KMS-11 (cell line): ENCODE results near the gene BRINP3.
A peak's percentile ranks its signal among the peaks of the same experiment; 100 is the strongest.
"Not testable (repeated sequence)": the region's sequence is repeated elsewhere in the genome, so short reads cannot be mapped to it uniquely, and the experiment has no call there.

ENCODE experiments used
- H2AFZ ChIP-seq: fragments of 200-600 bp; sonication (generic); 2 replicates; pipeline ENCODE4 v1.6.1; 2016; ENCODE audit warnings: antibody characterized with exemption, mixed run types, low read depth
- H3K27ac ChIP-seq: fragments of 200-600 bp; sonication (generic); 2 replicates; pipeline ENCODE4 v1.6.1; 2016; ENCODE audit warnings: mild to moderate bottlenecking, mixed run types
- H3K27me3 ChIP-seq: fragments of 200-600 bp; sonication (generic); 2 replicates; pipeline ENCODE4 v1.6.1; 2017; ENCODE audit warnings: mild to moderate bottlenecking, low read depth, mixed run types, moderate library complexity; ENCODE audit not compliant: insufficient read depth
- H3K36me3 ChIP-seq: fragments of 200-600 bp; sonication (generic); 2 replicates; pipeline ENCODE4 v1.6.1; 2017; ENCODE audit warnings: mild to moderate bottlenecking, mixed run types; ENCODE audit not compliant: insufficient read depth
- H3K4me1 ChIP-seq: fragments of 200-600 bp; sonication (generic); 2 replicates; pipeline ENCODE4 v1.6.1; 2016; ENCODE audit warnings: mild to moderate bottlenecking, low read depth, mixed run types; ENCODE audit not compliant: poor library complexity, severe bottlenecking
- H3K4me2 ChIP-seq: fragments of 200-600 bp; sonication (generic); 2 replicates; pipeline ENCODE4 v1.7.0; 2016; ENCODE audit warnings: mild to moderate bottlenecking, mixed run types
- H3K4me3 ChIP-seq: fragments of 200-600 bp; sonication (generic); IDR thresholded peaks from 2 replicates; pipeline ENCODE4 v1.6.1; 2017; ENCODE audit warnings: low read depth, low read length, mixed read lengths; ENCODE audit not compliant: insufficient read depth
- H3K79me2 ChIP-seq: fragments of 200-600 bp; sonication (generic); 2 replicates; pipeline ENCODE4 v1.6.1; 2016; ENCODE audit warnings: low read depth, mixed run types; ENCODE audit not compliant: insufficient read depth
- H3K9ac ChIP-seq: fragments of 200-600 bp; sonication (generic); 2 replicates; pipeline ENCODE4 v1.6.1; 2016; ENCODE audit warnings: mild to moderate bottlenecking, mixed run types
- H4K20me1 ChIP-seq: fragments of 200-600 bp; sonication (generic); 2 replicates; pipeline ENCODE4 v1.6.1; 2016; ENCODE audit warnings: mild to moderate bottlenecking, mixed run types; ENCODE audit not compliant: insufficient read depth
- CTCF ChIP-seq: fragments of 200-600 bp; sonication (generic); conservative IDR thresholded peaks from 2 replicates; pipeline ENCODE4 v1.6.1; 2017; ENCODE audit warnings: low read depth, mild to moderate bottlenecking, antibody characterized with exemption, low read length, moderate library complexity, mixed read lengths

BRINP3 gene

GRCh38 chr1:190477762-190478148, at the start of gene BRINP3:
Gene BRINP3, minus strand, starts transcription at chr1:190477864.
- no peak within 1 kb of the TSS for H3K4me2 ChIP-seq

GRCh38 chr1:190511554-190511953, 33.9 kb upstream of the BRINP3 start:
- TF ChIP-seq CTCF, result no peak
- Histone ChIP-seq H3K4me3 (no peak overlapping the region), H3K4me2 (no peak overlapping the region), H3K36me3 (no peaks in the 10 kb centered on the region), H3K27me3 (no peaks in the 10 kb centered on the region), H3K4me1 (no peaks in the 10 kb centered on the region), H3K79me2 (no peaks in the 10 kb centered on the region), H3K9ac (no peak overlapping the region), H2AFZ (no peak overlapping the region), H4K20me1 (no peaks in the 10 kb centered on the region), H3K27ac (no peak overlapping the region)

More at GRCh38 chr1:190477762-190478148, at the start of gene BRINP3:
- Histone ChIP-seq H2AFZ (peak within 1 kb of the TSS; percentile 25; the same call in 1 of the 2 replicates), H3K9ac (no peak within 1 kb of the TSS), H3K36me3 (no peaks in the 10 kb centered on the region), H4K20me1 (no peaks in the 10 kb centered on the region), H3K79me2 (no peaks in the 10 kb centered on the region), H3K27ac (no peak within 1 kb of the TSS), H3K4me3 (no peak within 1 kb of the TSS), H3K4me1 (no peaks in the 10 kb centered on the region), H3K27me3 (no peaks in the 10 kb centered on the region)
- no peak for TF ChIP-seq CTCF

- Histone ChIP-seq H3K27ac (no peak overlapping the region), H4K20me1 (no peaks in the 10 kb centered on the region), H3K4me3 (no peak overlapping the region), H3K4me2 (no peak overlapping the region), H3K36me3 (no peaks in the 10 kb centered on the region; the same call in 1 of the 2 replicates), H3K9ac (no peak overlapping the region), H3K27me3 (no peaks in the 10 kb centered on the region), H3K79me2 (no peaks in the 10 kb centered on the region), H2AFZ (no peak overlapping the region), H3K4me1 (no peaks in the 10 kb centered on the region)
- no peak for TF ChIP-seq CTCF
These were observed 29.7 kb upstream of the BRINP3 start for GRCh38 chr1:190507357-190507756.

- not testable (repeated sequence) for H2AFZ ChIP-seq, H4K20me1 ChIP-seq, H3K9ac ChIP-seq, H3K36me3 ChIP-seq, H3K4me1 ChIP-seq, H3K4me3 ChIP-seq, H3K27me3 ChIP-seq, H3K79me2 ChIP-seq, H3K27ac ChIP-seq, H3K4me2 ChIP-seq
These were observed 26.9 kb upstream of the BRINP3 start for GRCh38 chr1:190504539-190504938.

GRCh38 chr1:190497565-190497964, 19.9 kb upstream of the BRINP3 start:
- Histone ChIP-seq H3K9ac (no peak overlapping the region), H3K27me3 (no peaks in the 10 kb centered on the region), H3K27ac (no peak overlapping the region), H2AFZ (no peak overlapping the region), H3K79me2 (no peaks in the 10 kb centered on the region), H3K4me1 (no peaks in the 10 kb centered on the region), H3K36me3 (no peaks in the 10 kb centered on the region; the same call in 1 of the 2 replicates), H3K4me3 (no peak overlapping the region), H3K4me2 (no peak overlapping the region), H4K20me1 (no peaks in the 10 kb centered on the region)
- TF ChIP-seq CTCF, result no peak
